K562 (cell line): Measurements from ENCODE around the gene UBE2M. TPM values are rescaled to one million over a fixed set of nuclear protein-coding genes. Genes with fewer than 3 reads are reported as not detected.
A peak's percentile ranks its signal among the peaks of the same experiment; 100 is the strongest.

ENCODE experiments used
- ASH1L ChIP-seq: fragments of 450-650 bp; IDR thresholded peaks from 2 replicates; pipeline ENCODE4 v1.6.1; 2018; ENCODE audit warnings: borderline replicate concordance, mild to moderate bottlenecking, low read depth; ENCODE audit not compliant: partially characterized antibody
- CBFB ChIP-seq: sonication (generic); formaldehyde crosslinking; IDR thresholded peaks from 2 replicates; pipeline ENCODE4 v1.4.0; 2020; ENCODE audit warnings: mild to moderate bottlenecking, missing genetic modification reagents
- EP400 ChIP-seq: fragments of 450-650 bp; IDR thresholded peaks from 2 replicates; pipeline ENCODE4 v1.6.1; 2017; ENCODE audit warnings: antibody characterized with exemption, mild to moderate bottlenecking, moderate library complexity
- GATAD2B ChIP-seq: fragments of 450-650 bp; IDR thresholded peaks from 2 replicates; pipeline ENCODE4 v1.6.1; 2017; ENCODE audit warnings: mild to moderate bottlenecking, borderline replicate concordance
- HDAC2 ChIP-seq: fragments of 450-650 bp; IDR thresholded peaks from 2 replicates; pipeline ENCODE4 v1.6.1; 2016; ENCODE audit warnings: mild to moderate bottlenecking
- HNRNPH1 ChIP-seq: fragments of 200-400 bp; formaldehyde crosslinking; optimal IDR thresholded peaks from 2 replicates; pipeline ENCODE3; 2017; ENCODE audit warnings: low read depth, mild to moderate bottlenecking, low read length, moderate library complexity
- JUNB ChIP-seq: fragments of 450-650 bp; formaldehyde crosslinking; conservative IDR thresholded peaks from 2 replicates; pipeline ENCODE4 v1.4.0; 2020; ENCODE audit warnings: mild to moderate bottlenecking
- KLF6 ChIP-seq: fragments of 250-450 bp; sonication (Bioruptor Pico); IDR thresholded peaks from 2 replicates; pipeline ENCODE4 v1.4.0; 2020; ENCODE audit warnings: mild to moderate bottlenecking, moderate library complexity, borderline replicate concordance
- LARP7 ChIP-seq: fragments of 450-650 bp; IDR thresholded peaks from 2 replicates; pipeline ENCODE4 v1.6.1; 2016
- MCM3 ChIP-seq: fragments of 450-650 bp; IDR thresholded peaks from 2 replicates; pipeline ENCODE4 v1.6.1; 2016
- MXI1 ChIP-seq: IDR thresholded peaks from 2 replicates; pipeline ENCODE4 v1.6.1; 2011; ENCODE audit warnings: low read depth, mild to moderate bottlenecking, improper control_type of control experiment, low read length
- POLR2AphosphoS2 ChIP-seq: IDR thresholded peaks from 2 replicates; pipeline ENCODE4 v1.6.1; 2012; ENCODE audit warnings: low read length, improper control_type of control experiment
- RAD51 ChIP-seq: fragments of 450-650 bp; IDR thresholded peaks from 2 replicates; pipeline ENCODE4 v1.7.1; 2016; ENCODE audit warnings: low read depth, mild to moderate bottlenecking, borderline replicate concordance
- RBM17 ChIP-seq: fragments of 200-400 bp; formaldehyde crosslinking; IDR thresholded peaks from 2 replicates; pipeline ENCODE4 v1.6.1; 2017; ENCODE audit warnings: low read depth, mild to moderate bottlenecking, low read length, borderline replicate concordance
- SREBF2 ChIP-seq: sonication (generic); formaldehyde crosslinking; IDR thresholded peaks from 2 replicates; pipeline ENCODE4 v1.4.0; 2020; ENCODE audit warnings: mild to moderate bottlenecking, missing genetic modification reagents
- TAF7 ChIP-seq: fragments of 450-650 bp; IDR thresholded peaks from 2 replicates; pipeline ENCODE4 v1.6.1; 2016; ENCODE audit warnings: missing genetic modification characterization, missing compliant biosample characterization
- TAF9B ChIP-seq: fragments of 450-650 bp; IDR thresholded peaks from 2 replicates; pipeline ENCODE4 v1.6.1; 2018; ENCODE audit warnings: mild to moderate bottlenecking; ENCODE audit not compliant: partially characterized antibody
- TCFL5 ChIP-seq: fragments of 250-450 bp; sonication (Bioruptor Pico); conservative IDR thresholded peaks from 2 replicates; pipeline ENCODE4 v1.6.1; 2021; ENCODE audit warnings: mild to moderate bottlenecking, moderate library complexity, matching md5 sums
- THRAP3 ChIP-seq: fragments of 450-650 bp; IDR thresholded peaks from 2 replicates; pipeline ENCODE4 v1.6.1; 2016; ENCODE audit warnings: mild to moderate bottlenecking, inconsistent platforms, borderline replicate concordance
- XRCC3 ChIP-seq: fragments of 450-650 bp; IDR thresholded peaks from 2 replicates; pipeline ENCODE4 v1.6.1; 2017; ENCODE audit warnings: mild to moderate bottlenecking, moderate library complexity
- ZFP1 ChIP-seq: fragments of 450-650 bp; formaldehyde crosslinking; IDR thresholded peaks from 2 replicates; pipeline ENCODE4 v1.4.0; 2020; ENCODE audit warnings: mild to moderate bottlenecking, mixed read lengths
- ZNF217 ChIP-seq: sonication (generic); formaldehyde crosslinking; IDR thresholded peaks from 2 replicates; pipeline ENCODE4 v1.8.0; 2022; ENCODE audit warnings: mild to moderate bottlenecking, missing genetic modification reagents
- ZNF253 ChIP-seq: fragments of 250-450 bp; sonication (Bioruptor Pico); conservative IDR thresholded peaks from 2 replicates; pipeline ENCODE4 v1.6.1; 2021; ENCODE audit warnings: mild to moderate bottlenecking
- ZNF668 ChIP-seq: fragments of 250-450 bp; sonication (Bioruptor Pico); IDR thresholded peaks from 2 replicates; pipeline ENCODE4 v1.8.0; 2022; ENCODE audit warnings: mild to moderate bottlenecking, inconsistent platforms
- polyA plus RNA-seq, 8 experiments: library from polyadenylated mRNA; depleted of rRNA in 4 of 8; stranded (reverse) in 5 of 8; unstranded in 3 of 8; fragments of >200 nt; fragmentation: Nextera tagmentation in 2 of 8; fragmentation: Illumina TruSeq in 1 of 8; extraction: Ambion mirVana in 2 of 8; extraction: Trizol in 1 of 8; gene quantifications; 2 replicates each; pipeline versions ENCODE4 v1.2.1 to v1.2.3, GENCODE V29; 2011 to 2014; ENCODE audit warnings: inconsistent platforms in 1 of 8, missing spikeins in 1 of 8
- total RNA-seq, 7 experiments: library from RNA; depleted of rRNA in 6 of 7; stranded (reverse); fragments of >200 nt in 6 of 7; fragmentation: Illumina TruSeq in 2 of 7; extraction: Trizol in 2 of 7; gene quantifications; 2 replicates each; pipeline versions ENCODE4 v1.2.1 to v1.2.3, GENCODE V29; 2011 to 2021; ENCODE audit warnings: low replicate concordance in 1 of 7
- TF ChIP-seq, protein P1 (sequence below): fragments of 450-650 bp; IDR thresholded peaks from 2 replicates; pipeline ENCODE4 v1.6.1; 2017; ENCODE audit warnings: antibody characterized with exemption, mild to moderate bottlenecking

Gene UBE2M
- total and polyA plus RNA-seq, 9 of the 15 experiments (the other 6 are each of a cell fraction or from before 2014, with no cell fraction given), result 0.92 to 163 (median 85.7) TPM

DNA sequence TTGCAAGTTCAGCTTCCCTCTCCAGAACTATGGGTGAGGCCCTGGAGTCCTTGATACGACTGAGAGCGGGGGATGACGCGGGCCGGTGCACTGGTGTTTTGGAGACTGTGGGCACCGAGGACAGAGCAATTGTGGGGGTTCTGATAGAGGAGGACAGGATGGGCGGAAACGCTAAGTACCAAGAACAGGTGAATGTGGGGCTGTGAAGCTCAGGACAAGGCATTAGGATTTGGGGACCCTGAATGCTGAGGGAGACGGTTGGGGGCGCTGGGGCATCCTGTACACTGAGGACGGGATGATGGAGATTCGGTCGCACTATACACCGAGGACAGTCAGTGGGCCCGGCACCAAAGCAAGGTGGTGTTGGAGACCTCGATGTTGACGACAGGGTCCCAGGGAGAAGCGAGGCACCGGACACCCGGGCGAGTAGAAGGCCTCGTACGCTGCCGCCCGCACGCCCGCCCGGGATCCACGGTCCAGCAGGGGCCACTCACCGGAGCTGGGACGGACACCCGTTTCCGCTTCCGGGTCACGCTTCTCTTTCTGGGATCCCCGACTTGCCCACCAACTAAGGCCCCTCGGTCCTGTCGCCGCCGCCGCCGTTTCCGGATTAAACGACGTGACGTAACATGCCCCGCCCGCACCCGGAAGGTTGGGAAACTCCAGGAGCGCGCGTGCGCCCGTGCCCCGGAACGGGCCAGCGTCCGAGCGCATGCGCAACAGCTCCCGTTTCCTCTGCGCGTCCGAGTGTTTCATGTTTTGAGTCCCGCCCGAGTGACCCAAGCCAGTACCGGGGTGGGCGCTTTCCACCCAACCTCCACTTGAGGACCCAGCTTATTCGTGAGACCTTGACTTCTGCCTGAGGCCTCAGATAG is 3.7 kb downstream of the UBE2M start, which contains the start of gene CHMP2A (continued):
- TF ChIP-seq ASH1L, result no peak
- TF ChIP-seq LARP7, result no peak
- peak; percentile 88 for TF ChIP-seq EP400
- TF ChIP-seq TAF9B, result no peak
- TF ChIP-seq TAF7 (tag), result no peak
- TF ChIP-seq ZNF668 (CRISPR knock-in tag), result no peak
- no peak for TF ChIP-seq RAD51
- TF ChIP-seq ZNF217, result no peak
- TF ChIP-seq, protein P1, sequence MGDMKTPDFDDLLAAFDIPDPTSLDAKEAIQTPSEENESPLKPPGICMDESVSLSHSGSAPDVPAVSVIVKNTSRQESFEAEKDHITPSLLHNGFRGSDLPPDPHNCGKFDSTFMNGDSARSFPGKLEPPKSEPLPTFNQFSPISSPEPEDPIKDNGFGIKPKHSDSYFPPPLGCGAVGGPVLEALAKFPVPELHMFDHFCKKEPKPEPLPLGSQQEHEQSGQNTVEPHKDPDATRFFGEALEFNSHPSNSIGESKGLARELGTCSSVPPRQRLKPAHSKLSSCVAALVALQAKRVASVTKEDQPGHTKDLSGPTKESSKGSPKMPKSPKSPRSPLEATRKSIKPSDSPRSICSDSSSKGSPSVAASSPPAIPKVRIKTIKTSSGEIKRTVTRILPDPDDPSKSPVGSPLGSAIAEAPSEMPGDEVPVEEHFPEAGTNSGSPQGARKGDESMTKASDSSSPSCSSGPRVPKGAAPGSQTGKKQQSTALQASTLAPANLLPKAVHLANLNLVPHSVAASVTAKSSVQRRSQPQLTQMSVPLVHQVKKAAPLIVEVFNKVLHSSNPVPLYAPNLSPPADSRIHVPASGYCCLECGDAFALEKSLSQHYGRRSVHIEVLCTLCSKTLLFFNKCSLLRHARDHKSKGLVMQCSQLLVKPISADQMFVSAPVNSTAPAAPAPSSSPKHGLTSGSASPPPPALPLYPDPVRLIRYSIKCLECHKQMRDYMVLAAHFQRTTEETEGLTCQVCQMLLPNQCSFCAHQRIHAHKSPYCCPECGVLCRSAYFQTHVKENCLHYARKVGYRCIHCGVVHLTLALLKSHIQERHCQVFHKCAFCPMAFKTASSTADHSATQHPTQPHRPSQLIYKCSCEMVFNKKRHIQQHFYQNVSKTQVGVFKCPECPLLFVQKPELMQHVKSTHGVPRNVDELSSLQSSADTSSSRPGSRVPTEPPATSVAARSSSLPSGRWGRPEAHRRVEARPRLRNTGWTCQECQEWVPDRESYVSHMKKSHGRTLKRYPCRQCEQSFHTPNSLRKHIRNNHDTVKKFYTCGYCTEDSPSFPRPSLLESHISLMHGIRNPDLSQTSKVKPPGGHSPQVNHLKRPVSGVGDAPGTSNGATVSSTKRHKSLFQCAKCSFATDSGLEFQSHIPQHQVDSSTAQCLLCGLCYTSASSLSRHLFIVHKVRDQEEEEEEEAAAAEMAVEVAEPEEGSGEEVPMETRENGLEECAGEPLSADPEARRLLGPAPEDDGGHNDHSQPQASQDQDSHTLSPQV, result peak; percentile 62
- TF ChIP-seq THRAP3, result no peak; the same call in 1 of the 2 replicates
- no peak for TF ChIP-seq GATAD2B
- TF ChIP-seq SREBF2 (CRISPR knock-in tag), result no peak
- no peak; the same call in 1 of the 2 replicates for TF ChIP-seq CBFB
- TF ChIP-seq TCFL5, result no peak
- TF ChIP-seq ZNF253 (CRISPR knock-in tag), result 0 out of 2 replicates have a peak, but pooled peaks have one; percentile 22
- no peak for TF ChIP-seq MCM3
- no peak for TF ChIP-seq HDAC2
- TF ChIP-seq XRCC3, result no peak
- peak; percentile 99 for TF ChIP-seq POLR2AphosphoS2
- no peak for TF ChIP-seq KLF6 (CRISPR knock-in tag)
- TF ChIP-seq ZFP1 (CRISPR knock-in tag), result no peak
- TF ChIP-seq MXI1, result peak; percentile 40; the same call in 1 of the 2 replicates
- TF ChIP-seq JUNB, result no peak; the same call in 1 of the 2 replicates
- no peak for TF ChIP-seq HNRNPH1
- no peak for TF ChIP-seq RBM17
